ENCODE measurements around the gene PTPN2.

Gene PTPN2

DNA sequence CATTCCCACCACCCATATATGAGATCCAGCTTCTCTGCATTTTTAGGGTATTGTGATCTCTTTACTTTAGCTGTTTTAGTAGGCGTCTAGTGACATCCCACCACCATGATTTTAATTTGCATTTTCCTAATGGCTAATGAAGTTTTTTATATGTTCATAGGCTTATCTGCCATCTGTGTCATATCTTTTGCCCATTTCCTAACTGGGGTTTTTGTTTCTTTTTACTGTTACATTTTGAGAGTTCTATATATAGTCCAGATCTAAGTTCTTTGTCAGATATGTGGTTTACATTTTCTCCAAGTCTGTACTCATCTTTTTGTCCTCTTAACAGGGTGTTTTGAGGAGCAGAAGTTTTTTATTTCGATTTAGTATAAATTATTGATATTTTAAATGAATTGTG is 39.6 kb downstream of the PTPN2 start:
- TF ChIP-seq, protein P1, sequence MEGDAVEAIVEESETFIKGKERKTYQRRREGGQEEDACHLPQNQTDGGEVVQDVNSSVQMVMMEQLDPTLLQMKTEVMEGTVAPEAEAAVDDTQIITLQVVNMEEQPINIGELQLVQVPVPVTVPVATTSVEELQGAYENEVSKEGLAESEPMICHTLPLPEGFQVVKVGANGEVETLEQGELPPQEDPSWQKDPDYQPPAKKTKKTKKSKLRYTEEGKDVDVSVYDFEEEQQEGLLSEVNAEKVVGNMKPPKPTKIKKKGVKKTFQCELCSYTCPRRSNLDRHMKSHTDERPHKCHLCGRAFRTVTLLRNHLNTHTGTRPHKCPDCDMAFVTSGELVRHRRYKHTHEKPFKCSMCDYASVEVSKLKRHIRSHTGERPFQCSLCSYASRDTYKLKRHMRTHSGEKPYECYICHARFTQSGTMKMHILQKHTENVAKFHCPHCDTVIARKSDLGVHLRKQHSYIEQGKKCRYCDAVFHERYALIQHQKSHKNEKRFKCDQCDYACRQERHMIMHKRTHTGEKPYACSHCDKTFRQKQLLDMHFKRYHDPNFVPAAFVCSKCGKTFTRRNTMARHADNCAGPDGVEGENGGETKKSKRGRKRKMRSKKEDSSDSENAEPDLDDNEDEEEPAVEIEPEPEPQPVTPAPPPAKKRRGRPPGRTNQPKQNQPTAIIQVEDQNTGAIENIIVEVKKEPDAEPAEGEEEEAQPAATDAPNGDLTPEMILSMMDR (IDR thresholded peaks at IDR 0.05; ENCODE audit: insufficient read depth, low read length, poor library complexity, severe bottlenecking) = no peak
- H3K36me3 ChIP-seq (ENCODE audit: control insufficient read depth, insufficient read depth, low read length) = no peaks in the 10 kb centered on the region
- H3K4me3 ChIP-seq (replicated peaks; ENCODE audit: low read depth, low read length) = no peak overlapping the region
- DNase-seq (ENCODE audit: extremely low read depth, insufficient read length) = no peak
- no peaks in the 10 kb centered on the region for H3K27me3 ChIP-seq (replicated peaks; ENCODE audit: control insufficient read depth, insufficient read depth, low read length)

DNA sequence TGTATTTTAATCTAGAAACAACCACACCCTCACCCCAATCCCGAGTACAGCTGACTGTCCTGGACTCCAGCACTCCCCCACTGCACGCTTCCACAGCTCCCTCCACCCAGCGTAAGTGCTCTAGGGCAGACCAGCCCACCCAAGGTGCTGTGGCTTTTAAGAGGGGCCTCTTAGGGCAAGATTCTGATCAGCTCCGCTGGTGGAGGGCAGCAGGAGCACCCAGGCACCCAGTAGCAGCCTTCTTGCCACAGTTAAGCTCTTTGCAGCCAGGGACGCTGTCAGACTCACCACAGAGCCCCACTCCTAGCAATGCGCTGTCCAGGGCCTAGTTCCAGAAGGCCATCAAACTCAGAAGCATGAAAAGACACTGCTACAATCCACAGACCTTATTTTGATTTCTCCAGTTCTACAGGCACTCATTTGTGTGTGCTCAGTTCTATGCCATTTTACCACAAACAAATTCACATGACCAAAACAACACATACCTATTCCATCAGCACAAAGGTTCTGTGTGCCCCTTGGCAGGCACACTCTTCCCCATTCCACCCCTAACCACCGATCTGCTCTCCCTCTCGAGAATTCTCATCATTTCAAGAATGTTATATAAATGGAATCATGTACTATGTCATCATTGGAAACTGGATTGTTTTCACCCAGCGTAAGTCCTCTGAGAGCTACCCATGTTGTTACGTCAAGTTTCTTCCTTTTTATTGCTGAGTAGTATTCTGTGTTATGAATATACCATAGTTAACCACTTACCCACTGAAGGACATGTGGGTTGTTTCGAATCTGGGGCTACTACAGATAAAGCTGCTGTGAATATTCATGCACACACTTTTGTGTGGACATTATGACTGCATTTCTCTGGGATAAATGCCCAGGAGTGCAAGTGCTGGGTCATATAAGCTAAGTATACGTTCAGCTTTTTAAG is 40.4 kb downstream of the PTPN2 start:
- TF ChIP-seq, protein P1 (IDR thresholded peaks at IDR 0.05; ENCODE audit: insufficient read depth, low read length, poor library complexity, severe bottlenecking) = no peak
- Histone ChIP-seq H3K36me3 (ENCODE audit: control insufficient read depth, insufficient read depth, low read length) (no peaks in the 10 kb centered on the region), H3K27me3 (replicated peaks; ENCODE audit: control insufficient read depth, insufficient read depth, low read length) (no peaks in the 10 kb centered on the region), H3K4me3 (replicated peaks; ENCODE audit: low read depth, low read length) (no peak overlapping the region)
- DNase-seq (ENCODE audit: extremely low read depth, insufficient read length) = no peak

DNA sequence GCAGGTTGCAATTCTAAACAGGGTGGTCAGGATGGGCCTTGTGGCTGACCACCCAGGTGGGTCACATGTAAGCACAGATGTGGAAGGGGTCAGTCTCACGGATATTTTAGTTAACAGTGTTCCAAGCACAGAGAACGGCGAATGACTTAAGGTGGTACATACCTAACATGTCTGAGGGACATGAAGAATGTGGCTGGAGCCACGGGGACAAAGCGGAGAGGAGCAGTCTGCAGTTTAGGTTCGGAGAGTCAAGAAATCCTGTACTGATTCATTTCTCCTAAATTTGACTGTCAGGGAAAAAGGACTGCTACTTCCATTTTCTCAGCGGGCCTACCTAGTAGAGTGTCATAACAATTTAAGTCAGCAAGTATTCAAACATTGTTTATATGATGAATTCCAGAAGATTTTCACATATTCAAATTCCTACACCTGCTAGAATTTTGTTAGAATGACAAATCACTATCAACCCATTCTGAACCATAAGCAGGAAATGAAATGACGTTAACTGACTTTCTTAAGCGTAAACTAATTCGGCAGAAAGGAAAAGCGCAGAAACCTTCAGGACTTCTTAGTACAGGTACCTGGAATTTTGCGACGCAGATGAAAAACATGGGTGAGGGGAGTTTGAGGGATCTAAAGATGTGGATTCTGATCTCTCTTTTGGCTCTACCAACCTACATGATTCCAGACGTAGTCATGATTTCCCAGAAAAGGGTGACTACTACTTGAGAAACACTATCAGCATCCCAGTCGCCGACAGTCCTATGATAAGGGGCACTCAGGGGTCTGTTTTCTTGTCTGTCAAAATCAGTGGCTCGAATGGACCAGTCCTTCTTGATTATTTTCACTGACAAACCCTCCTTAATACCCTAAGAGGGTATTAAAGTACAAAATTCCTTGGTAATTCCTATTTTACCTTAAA is 41.3 kb downstream of the PTPN2 start:
- H3K36me3 ChIP-seq (ENCODE audit: control insufficient read depth, insufficient read depth, low read length) = no peaks in the 10 kb centered on the region
- H3K4me3 ChIP-seq (replicated peaks; ENCODE audit: low read depth, low read length) = no peak overlapping the region
- TF ChIP-seq, protein P1 (IDR thresholded peaks at IDR 0.05; ENCODE audit: insufficient read depth, low read length, poor library complexity, severe bottlenecking) = no peak
- DNase-seq (ENCODE audit: extremely low read depth, insufficient read length) = no peak
- no peaks in the 10 kb centered on the region for H3K27me3 ChIP-seq (replicated peaks; ENCODE audit: control insufficient read depth, insufficient read depth, low read length)

DNA sequence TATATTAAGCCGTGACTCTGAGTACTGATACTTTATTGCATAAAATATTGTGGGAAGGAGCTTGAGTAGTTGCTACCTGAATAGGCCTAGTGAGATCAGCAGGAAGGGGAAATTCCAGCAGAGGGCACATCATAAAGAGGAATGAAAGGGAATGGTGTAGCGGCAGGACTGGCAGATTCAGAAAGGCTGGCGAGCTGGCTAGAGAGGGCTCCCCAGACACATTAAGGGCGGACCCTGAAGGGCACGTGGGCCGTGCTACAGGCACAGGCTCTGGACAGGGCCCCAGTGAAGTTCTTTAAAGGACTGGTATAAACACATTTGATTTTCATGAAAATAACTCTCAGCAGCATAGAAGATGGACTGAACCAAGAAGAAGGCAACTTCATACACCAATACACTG is 43.0 kb downstream of the PTPN2 start:
- no peak overlapping the region for H3K4me3 ChIP-seq (replicated peaks; ENCODE audit: low read depth, low read length)
- DNase-seq (ENCODE audit: extremely low read depth, insufficient read length) = no peak
- H3K27me3 ChIP-seq (replicated peaks; ENCODE audit: control insufficient read depth, insufficient read depth, low read length) = no peaks in the 10 kb centered on the region
- TF ChIP-seq, protein P1 (IDR thresholded peaks at IDR 0.05; ENCODE audit: insufficient read depth, low read length, poor library complexity, severe bottlenecking) = no peak
- peaks cover 2% of the 10 kb centered on the region for H3K36me3 ChIP-seq (ENCODE audit: control insufficient read depth, insufficient read depth, low read length)

DNA sequence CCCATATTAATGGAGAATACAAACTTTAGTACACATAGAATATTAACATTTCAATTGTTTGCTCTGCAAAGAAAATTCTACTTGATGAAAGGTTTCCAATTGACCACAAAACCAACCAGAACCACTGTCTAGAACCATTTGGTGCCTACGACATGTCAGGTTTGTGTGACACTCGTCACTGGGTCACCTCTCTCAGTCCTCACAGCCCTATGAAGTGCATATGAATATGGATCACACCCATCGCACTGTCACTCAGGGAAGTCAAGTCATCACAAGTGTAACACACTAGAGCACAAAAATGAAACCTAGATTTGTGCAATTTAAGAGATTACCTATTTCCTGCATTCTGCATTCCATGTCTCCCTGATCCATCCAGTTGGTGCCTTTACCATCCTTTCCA is 43.7 kb downstream of the PTPN2 start:
- Histone ChIP-seq H3K36me3 (ENCODE audit: control insufficient read depth, insufficient read depth, low read length) (peaks cover 2% of the 10 kb centered on the region), H3K4me3 (replicated peaks; ENCODE audit: low read depth, low read length) (peak overlapping the region; percentile 26; the same call in 1 of the 2 replicates), H3K27me3 (replicated peaks; ENCODE audit: control insufficient read depth, insufficient read depth, low read length) (no peaks in the 10 kb centered on the region)
- TF ChIP-seq, protein P1 (IDR thresholded peaks at IDR 0.05; ENCODE audit: insufficient read depth, low read length, poor library complexity, severe bottlenecking) = no peak
- DNase-seq (ENCODE audit: extremely low read depth, insufficient read length) = no peak

Measured in GM06990 (cell line).